Mesodermal cell (in vitro differentiated cells): ENCODE measurements around the gene SPATA16.

ENCODE experiments used
- H3K27ac ChIP-seq: 2 replicates; pipeline ENCODE4 v1.7.0; 2013; ENCODE audit warnings: mild to moderate bottlenecking, low read depth, low read length, moderate library complexity; ENCODE audit not compliant: severe bottlenecking
- H3K36me3 ChIP-seq: 2 replicates; pipeline ENCODE4 v1.7.1; 2013; ENCODE audit warnings: mild to moderate bottlenecking, low read length, moderate library complexity; ENCODE audit not compliant: control insufficient read depth, insufficient read depth
- H3K4me1 ChIP-seq: one replicate; pipeline ENCODE4 v1.7.1; 2013; ENCODE audit warnings: mild to moderate bottlenecking, low read length; ENCODE audit not compliant: insufficient read depth, control insufficient read depth, poor library complexity, severe bottlenecking
- H3K4me3 ChIP-seq: 2 replicates; pipeline ENCODE4 v1.7.0; 2013; ENCODE audit warnings: low read length, control low read depth, mild to moderate bottlenecking; ENCODE audit not compliant: insufficient read depth, poor library complexity, severe bottlenecking; ENCODE audit errors: extremely low read depth
- H3K9me3 ChIP-seq: 2 replicates; pipeline ENCODE4 v1.7.1; 2013; ENCODE audit warnings: mild to moderate bottlenecking, low read length, moderate library complexity; ENCODE audit not compliant: control insufficient read depth
- WGBS, 2 experiments: methylation state at CpG; one replicate each; pipeline ENCODE4 v1.1.5; 2013; ENCODE audit warnings: missing lambda C conversion rate in 2 of 2; ENCODE audit not compliant: insufficient coverage in 2 of 2; 5-methylcytosine and 5-hydroxymethylcytosine counted together

The SPATA16 gene

GRCh38 chr3:172840913-172841312, 300.1 kb downstream of the SPATA16 start:
- no peaks in the 10 kb centered on the region for H3K9me3 ChIP-seq
- no peaks in the 10 kb centered on the region for H3K36me3 ChIP-seq
- no peaks in the 10 kb centered on the region for H3K4me1 ChIP-seq
- 54 to 87% methylated on average over 2 to 3 of the region's 4 CpGs for WGBS, 2 experiments
- H3K27ac ChIP-seq = no peak overlapping the region
- no peak overlapping the region for H3K4me3 ChIP-seq

- 60% methylated on average over 1 of the region's 4 CpGs; no CpG with 5 or more reads in 1 of the 2 experiments for WGBS, 2 experiments
- no peaks in the 10 kb centered on the region for H3K9me3 ChIP-seq
- no peaks in the 10 kb centered on the region for H3K36me3 ChIP-seq
- no peak overlapping the region for H3K27ac ChIP-seq
- no peak overlapping the region for H3K4me3 ChIP-seq
- no peaks in the 10 kb centered on the region for H3K4me1 ChIP-seq
Observed at GRCh38 chr3:172840463-172840862, 300.6 kb downstream of the SPATA16 start.

- Histone ChIP-seq H3K27ac (no peak overlapping the region), H3K4me1 (no peaks in the 10 kb centered on the region), H3K36me3 (no peaks in the 10 kb centered on the region), H3K4me3 (no peak overlapping the region), H3K9me3 (no peaks in the 10 kb centered on the region)
- WGBS, 2 experiments = 87% methylated on average over 3 of the region's 4 CpGs; no CpG with 5 or more reads in 1 of the 2 experiments
Observed at GRCh38 chr3:172839679-172840078, 301.4 kb downstream of the SPATA16 start.
